ENCODE measurements around the gene MICAL2.

- TF ChIP-seq TAF1 (IDR thresholded peaks at IDR 0.05; ENCODE audit: borderline replicate concordance, insufficient read depth, low read length) (no peak), REST (IDR thresholded peaks at IDR 0.05; ENCODE audit: insufficient read depth in 1 of 2, low read depth in 2 of 2, low read length in 2 of 2) (peak; percentile 47 to 59; a peak in 1 of 4 replicates), POLR2AphosphoS5 (IDR thresholded peaks at IDR 0.05; ENCODE audit: low read depth, low read length) (peak; percentile 35; the same call in 1 of the 2 replicates), SIN3A (IDR thresholded peaks at IDR 0.05; ENCODE audit: borderline replicate concordance, insufficient read depth, low read length) (peak; percentile 65; the same call in 1 of the 2 replicates)
Measured at GRCh38 chr11:12224537-12224893, 114.1 kb downstream of the MICAL2 start.

Data from PFSK-1 (cell line).